Activated T-cell treated with anti-CD3 and anti-CD28 coated beads, Interleukin-2, amount 50 U/mL, for 24 hours (primary cell): Measurements from ENCODE around the gene GRIN2D.
"Not testable (repeated sequence)": the region's sequence is repeated elsewhere in the genome, so short reads cannot be mapped to it uniquely, and the experiment has no call there.

Experiments
- DNase-seq: peaks from one replicate; pipeline ENCODE4 v3.0.0-alpha.2; 2020
- H3K27ac Mint-ChIP-seq: 2 replicates; pipeline ENCODE4 v1.8.0; 2020; ENCODE audit warnings: mild to moderate bottlenecking, mixed read lengths
- H3K27me3 Mint-ChIP-seq: 2 replicates; pipeline ENCODE4 v1.8.0; 2020; ENCODE audit warnings: mixed read lengths
- H3K36me3 Mint-ChIP-seq: 2 replicates; pipeline ENCODE4 v1.8.0; 2020; ENCODE audit warnings: low read depth, mixed read lengths
- H3K4me1 Mint-ChIP-seq: 2 replicates; pipeline ENCODE4 v1.8.0; 2020; ENCODE audit warnings: low read depth, mixed read lengths
- H3K4me3 Mint-ChIP-seq: 2 replicates; pipeline ENCODE4 v1.8.0; 2020; ENCODE audit warnings: mild to moderate bottlenecking, moderate library complexity, mixed read lengths
- H3K9me3 Mint-ChIP-seq: 2 replicates; pipeline ENCODE4 v1.8.0; 2020; ENCODE audit warnings: mixed read lengths

Gene GRIN2D

GRCh38 chr19:48385461-48386087 lies 7.9 kb upstream of the GRIN2D start:
- Mint-ChIP-seq H3K4me3 (no peak overlapping the region), H3K27ac (no peak overlapping the region), H3K9me3 (no peaks in the 10 kb centered on the region), H3K27me3 (no peaks in the 10 kb centered on the region), H3K36me3 (peaks cover 84% of the 10 kb centered on the region), H3K4me1 (peaks cover 10% of the 10 kb centered on the region)
- no peak for DNase-seq

- Mint-ChIP-seq H3K27me3 (no peaks in the 10 kb centered on the region), H3K36me3 (peaks cover 81% of the 10 kb centered on the region), H3K9me3 (no peaks in the 10 kb centered on the region), H3K4me3 (no peak overlapping the region), H3K27ac (peak overlapping the region; percentile 33), H3K4me1 (peaks cover 13% of the 10 kb centered on the region)
- DNase-seq = no peak
Observed at GRCh38 chr19:48386981-48387380, 6.5 kb upstream of the GRIN2D start.

GRCh38 chr19:48390188-48391099 lies 3.0 kb upstream of the GRIN2D start:
- peaks cover 47% of the 10 kb centered on the region for H3K36me3 Mint-ChIP-seq
- peaks cover 20% of the 10 kb centered on the region for H3K27me3 Mint-ChIP-seq
- H3K9me3 Mint-ChIP-seq = no peaks in the 10 kb centered on the region

GRCh38 chr19:48391100-48392005 lies 2.1 kb upstream of the GRIN2D start, which contains the start of gene KDELR1:
TSS of gene KDELR1 (minus strand) at chr19:48391551. CDS start at chr19:48391358, 193 bp downstream.
- H3K4me1 Mint-ChIP-seq = peaks cover 35% of the 10 kb centered on the region
- peaks cover 30% of the 10 kb centered on the region for H3K27me3 Mint-ChIP-seq
- peak within 1 kb of the TSS; percentile 96 for H3K27ac Mint-ChIP-seq
- H3K36me3 Mint-ChIP-seq = peaks cover 39% of the 10 kb centered on the region
- no peaks in the 10 kb centered on the region for H3K9me3 Mint-ChIP-seq
- peak; percentile 88 for DNase-seq
- H3K4me3 Mint-ChIP-seq = peak within 1 kb of the TSS; percentile 94

More at GRCh38 chr19:48390188-48391099, 3.0 kb upstream of the GRIN2D start:
- Mint-ChIP-seq H3K4me3 (peak overlapping the region; percentile 94), H3K27ac (peak overlapping the region; percentile 96), H3K4me1 (peaks cover 34% of the 10 kb centered on the region)
- DNase-seq = peak; percentile 78

- Mint-ChIP-seq H3K4me3 (peak overlapping the region; percentile 94), H3K4me1 (peaks cover 35% of the 10 kb centered on the region), H3K27me3 (peaks cover 34% of the 10 kb centered on the region), H3K36me3 (peaks cover 34% of the 10 kb centered on the region)
- not testable (repeated sequence) for DNase-seq, H3K27ac Mint-ChIP-seq, H3K9me3 Mint-ChIP-seq
Observed at GRCh38 chr19:48392006-48392344, 1.5 kb upstream of the GRIN2D start.

- peak; percentile 31 for DNase-seq
- Mint-ChIP-seq H3K4me3 (no peak overlapping the region), H3K9me3 (no peaks in the 10 kb centered on the region), H3K27ac (no peak overlapping the region), H3K27me3 (peaks cover 44% of the 10 kb centered on the region), H3K4me1 (peaks cover 41% of the 10 kb centered on the region), H3K36me3 (peaks cover 25% of the 10 kb centered on the region)
Observed at GRCh38 chr19:48392860-48393558, 459 bp upstream of the GRIN2D start.

GRCh38 chr19:48394331-48395169 lies 1.1 kb downstream of the GRIN2D start:
- H3K27ac Mint-ChIP-seq = no peak overlapping the region
- DNase-seq = peak; percentile 37
- peaks cover 11% of the 10 kb centered on the region for H3K36me3 Mint-ChIP-seq
- peaks cover 46% of the 10 kb centered on the region for H3K27me3 Mint-ChIP-seq
- H3K4me1 Mint-ChIP-seq = peaks cover 44% of the 10 kb centered on the region
- peaks cover 5% of the 10 kb centered on the region for H3K9me3 Mint-ChIP-seq
- H3K4me3 Mint-ChIP-seq = peak overlapping the region; percentile 6

GRCh38 chr19:48395170-48395455 lies 1.6 kb downstream of the GRIN2D start:
- Mint-ChIP-seq H3K27ac (no peak overlapping the region), H3K27me3 (peaks cover 46% of the 10 kb centered on the region), H3K4me3 (no peak overlapping the region), H3K9me3 (peaks cover 6% of the 10 kb centered on the region), H3K36me3 (peaks cover 10% of the 10 kb centered on the region), H3K4me1 (peaks cover 47% of the 10 kb centered on the region)
- DNase-seq = peak; percentile 34

- Mint-ChIP-seq H3K9me3 (peaks cover 6% of the 10 kb centered on the region), H3K36me3 (peaks cover 8% of the 10 kb centered on the region), H3K27ac (no peak overlapping the region), H3K4me3 (no peak overlapping the region), H3K27me3 (peaks cover 46% of the 10 kb centered on the region), H3K4me1 (peaks cover 47% of the 10 kb centered on the region)
- DNase-seq = peak; percentile 31
Observed at GRCh38 chr19:48395499-48395898, 2.0 kb downstream of the GRIN2D start.

GRCh38 chr19:48396016-48396823 lies 2.8 kb downstream of the GRIN2D start:
- Mint-ChIP-seq H3K4me1 (peaks cover 47% of the 10 kb centered on the region), H3K36me3 (peaks cover 2% of the 10 kb centered on the region), H3K27me3 (peaks cover 46% of the 10 kb centered on the region), H3K4me3 (no peak overlapping the region), H3K27ac (no peak overlapping the region), H3K9me3 (peaks cover 6% of the 10 kb centered on the region)
- DNase-seq = no peak

GRCh38 chr19:48396824-48397176 lies 3.3 kb downstream of the GRIN2D start:
- no peak overlapping the region for H3K27ac Mint-ChIP-seq
- H3K4me1 Mint-ChIP-seq = peaks cover 44% of the 10 kb centered on the region
- no peaks in the 10 kb centered on the region for H3K36me3 Mint-ChIP-seq
- peaks cover 46% of the 10 kb centered on the region for H3K27me3 Mint-ChIP-seq
- peaks cover 6% of the 10 kb centered on the region for H3K9me3 Mint-ChIP-seq
- H3K4me3 Mint-ChIP-seq = no peak overlapping the region
- DNase-seq = no peak

GRCh38 chr19:48397263-48398101 lies 4.0 kb downstream of the GRIN2D start:
- peak overlapping the region; percentile 53 for H3K27ac Mint-ChIP-seq
- peaks cover 42% of the 10 kb centered on the region for H3K4me1 Mint-ChIP-seq
- no peak for DNase-seq
- no peaks in the 10 kb centered on the region for H3K36me3 Mint-ChIP-seq
- H3K27me3 Mint-ChIP-seq = peaks cover 46% of the 10 kb centered on the region
- H3K9me3 Mint-ChIP-seq = peaks cover 6% of the 10 kb centered on the region
- H3K4me3 Mint-ChIP-seq = peak overlapping the region; percentile 76
